H1 (cell line): ENCODE results near the gene COL11A2. TPM values are rescaled to one million over a fixed set of nuclear protein-coding genes. Genes with fewer than 3 reads are reported as not detected.
A peak's percentile ranks its signal among the peaks of the same experiment; 100 is the strongest.

Experiments
- CTCF ChIA-PET: fragments of 300-600 bp; sonication (Branson Sonifier 250); formaldehyde crosslinking; loops from one replicate; lab custom pipeline; 2021; ENCODE audit not compliant: partially characterized antibody; lab: Charles Lee
- POLR2A ChIA-PET: fragments of 300-600 bp; sonication (Branson Sonifier 250); formaldehyde crosslinking; loops from one replicate; lab custom pipeline; 2021; ENCODE audit warnings: inconsistent platforms; ENCODE audit not compliant: partially characterized antibody; lab: Charles Lee
- DNase-seq, 2 experiments: peaks; one replicate each; pipeline versions ENCODE4 v3.0.0 to v3.0.0-alpha.2; 2010 to 2022; ENCODE audit warnings: low spot score in 2 of 2, low read depth in 1 of 2, mixed read lengths in 1 of 2
- FAIRE-seq: peaks from 2 replicates; lab custom pipeline; 2011; peaks lifted over from hg19 to GRCh38; lab: Jason Lieb, UNC
- H2AFZ ChIP-seq: 2 replicates; pipeline ENCODE4 v1.8.1; 2012; ENCODE audit warnings: low read length, inconsistent platforms
- H2AK5ac ChIP-seq: 2 replicates; pipeline ENCODE4 v1.6.1; 2013; ENCODE audit warnings: low read depth, low read length
- H2BK120ac ChIP-seq: replicated peaks from 2 replicates; pipeline ENCODE3; 2013; ENCODE audit warnings: low read depth, low read length, inconsistent platforms
- H2BK12ac ChIP-seq: 2 replicates; pipeline ENCODE4 v1.6.1; 2013; ENCODE audit warnings: low read depth, low read length
- H2BK15ac ChIP-seq: 2 replicates; pipeline ENCODE4 v1.6.1; 2013; ENCODE audit warnings: low read length
- H2BK20ac ChIP-seq: 2 replicates; pipeline ENCODE4 v1.6.1; 2013; ENCODE audit warnings: low read length
- H2BK5ac ChIP-seq: 2 replicates; pipeline ENCODE4 v1.6.1; 2013; ENCODE audit warnings: low read depth, low read length
- H3K14ac ChIP-seq: 2 replicates; pipeline ENCODE4 v1.6.1; 2013; ENCODE audit warnings: inconsistent platforms; ENCODE audit not compliant: insufficient read length
- H3K18ac ChIP-seq: 2 replicates; pipeline ENCODE4 v1.6.1; 2013; ENCODE audit warnings: low read length; ENCODE audit errors: extremely low read depth
- H3K23ac ChIP-seq: 2 replicates; pipeline ENCODE4 v1.6.1; 2013; ENCODE audit warnings: inconsistent platforms; ENCODE audit not compliant: insufficient read length
- H3K23me2 ChIP-seq: 2 replicates; pipeline ENCODE4 v1.6.1; 2013; ENCODE audit warnings: low read depth, low read length
- H3K27ac ChIP-seq: 2 replicates; pipeline ENCODE4 v1.6.1; 2011; ENCODE audit warnings: low read depth, low read length, inconsistent platforms
- H3K27me3 ChIP-seq, 4 experiments: replicated peaks in 1 of 4; 1 replicate in 1 of 4; 2 replicates in 3 of 4; pipeline versions ENCODE4 v1.6.1 to v1.8.1; 2011 to 2013; ENCODE audit warnings: low read length in 3 of 4, mild to moderate bottlenecking in 3 of 4, inconsistent platforms in 2 of 4, mixed read lengths in 2 of 4, moderate library complexity in 1 of 4; ENCODE audit not compliant: control insufficient read depth in 3 of 4, insufficient read depth in 3 of 4; ENCODE audit errors: extremely low read depth in 1 of 4
- H3K36me3 ChIP-seq, 4 experiments: 2 replicates each; pipeline versions ENCODE4 v1.6.1 to v1.8.1; 2011 to 2013; ENCODE audit warnings: mild to moderate bottlenecking in 4 of 4, low read length in 3 of 4, moderate library complexity in 2 of 4, control low read depth in 1 of 4, inconsistent platforms in 1 of 4; ENCODE audit not compliant: insufficient read depth in 4 of 4, control insufficient read depth in 2 of 4
- H3K4ac ChIP-seq: replicated peaks from 2 replicates; pipeline ENCODE3; 2013; ENCODE audit warnings: low read length, low read depth, mixed read lengths, inconsistent platforms; ENCODE audit not compliant: insufficient read length
- H3K4me1 ChIP-seq, 4 experiments: replicated peaks in 1 of 4; 1 replicate in 1 of 4; 2 replicates in 3 of 4; pipeline versions ENCODE4 v1.6.1 to v1.8.1; 2011 to 2013; ENCODE audit warnings: low read length in 3 of 4, inconsistent platforms in 2 of 4, mixed read lengths in 1 of 4; ENCODE audit not compliant: insufficient read depth in 4 of 4, control insufficient read depth in 3 of 4
- H3K4me2 ChIP-seq, 2 experiments: 2 replicates each; pipeline versions ENCODE4 v1.6.1 to v1.8.1; 2011 to 2013; ENCODE audit warnings: low read depth in 2 of 2, low read length in 2 of 2, control low read depth in 1 of 2, inconsistent platforms in 1 of 2, mild to moderate bottlenecking in 1 of 2; ENCODE audit not compliant: insufficient read depth in 1 of 2
- H3K4me3 ChIP-seq, 4 experiments: fragments of 200-600, 300-600 bp in 1 of 4; sonication (generic), shearing (Covaris generic), sonication (Bioruptor Twin) in 1 of 4; 2 replicates each; pipeline versions ENCODE4 v1.5.1 to v1.8.1; 2011 to 2016; ENCODE audit warnings: low read length in 4 of 4, low read depth in 3 of 4, control low read depth in 2 of 4, inconsistent platforms in 2 of 4, mild to moderate bottlenecking in 2 of 4, mixed read lengths in 1 of 4, moderate library complexity in 1 of 4; ENCODE audit not compliant: insufficient read depth in 2 of 4; ENCODE audit errors: extremely low read depth in 1 of 4
- H3K56ac ChIP-seq: replicated peaks from 2 replicates; pipeline ENCODE3; 2013; ENCODE audit warnings: low read depth, mild to moderate bottlenecking, mixed read lengths, low read length, inconsistent platforms; ENCODE audit not compliant: insufficient read length
- H3K79me1 ChIP-seq: 2 replicates; pipeline ENCODE4 v1.6.1; 2013; ENCODE audit warnings: low read depth, low read length, control low read depth
- H3K79me2 ChIP-seq, 2 experiments: 2 replicates each; pipeline versions ENCODE4 v1.6.1 to v1.8.1; 2012 to 2013; ENCODE audit warnings: low read length in 2 of 2, mild to moderate bottlenecking in 2 of 2, inconsistent platforms in 1 of 2; ENCODE audit not compliant: insufficient read depth in 2 of 2, control insufficient read depth in 1 of 2
- H3K9ac ChIP-seq, 4 experiments: replicated peaks in 1 of 4; 1 replicate in 1 of 4; 2 replicates in 3 of 4; pipeline versions ENCODE4 v1.6.1 to v1.8.1; 2011 to 2013; ENCODE audit warnings: low read depth in 3 of 4, low read length in 3 of 4, control low read depth in 2 of 4, mild to moderate bottlenecking in 2 of 4, moderate library complexity in 2 of 4, inconsistent platforms in 1 of 4; ENCODE audit errors: extremely low read depth in 1 of 4
- H3K9me3 ChIP-seq, 2 experiments: 2 replicates each; pipeline versions ENCODE4 v1.6.1 to v1.8.1; 2012 to 2013; ENCODE audit warnings: mild to moderate bottlenecking in 2 of 2, moderate library complexity in 2 of 2, control low read depth in 1 of 2, inconsistent platforms in 1 of 2, low read depth in 1 of 2, low read length in 1 of 2, mixed read lengths in 1 of 2; ENCODE audit not compliant: insufficient read depth in 2 of 2
- H4K20me1 ChIP-seq, 2 experiments: replicated peaks in 1 of 2; 2 replicates each; pipeline versions ENCODE3 to v1.8.1; 2011 to 2013; ENCODE audit warnings: inconsistent platforms in 2 of 2, low read length in 2 of 2, mild to moderate bottlenecking in 1 of 2; ENCODE audit not compliant: insufficient read depth in 2 of 2, control insufficient read depth in 1 of 2
- H4K5ac ChIP-seq: 2 replicates; pipeline ENCODE4 v1.6.1; 2013; ENCODE audit warnings: low read length, low read depth, mixed read lengths, inconsistent platforms; ENCODE audit not compliant: insufficient read length
- H4K8ac ChIP-seq: 2 replicates; pipeline ENCODE4 v1.8.0; 2013; ENCODE audit warnings: mild to moderate bottlenecking, moderate library complexity, low read length, inconsistent platforms; ENCODE audit not compliant: insufficient read depth; ENCODE audit errors: extremely low read depth
- H4K91ac ChIP-seq: replicated peaks from 2 replicates; pipeline ENCODE3; 2013; ENCODE audit warnings: low read length, mixed read lengths, inconsistent platforms; ENCODE audit not compliant: insufficient read length
- CREB1 ChIP-seq: IDR thresholded peaks from 2 replicates; pipeline ENCODE4 v1.6.1; 2012; ENCODE audit warnings: inconsistent platforms
- ZNF274 ChIP-seq: IDR thresholded peaks from 2 replicates; pipeline ENCODE4 v1.7.0; 2012; ENCODE audit warnings: low read length, borderline replicate concordance; ENCODE audit errors: extremely low read depth
- whole genome bisulfite sequencing, 2 experiments: shearing (Covaris generic) in 1 of 2; methylation state at CpG; one replicate each; pipeline versions ENCODE4 v1.1.6 to v1.1.7; 2013 to 2015; ENCODE audit warnings: low lambda C conversion rate in 2 of 2, mixed read lengths in 2 of 2, inconsistent platforms in 1 of 2, low coverage in 1 of 2, missing lambda C conversion rate in 1 of 2; ENCODE audit not compliant: insufficient replicate concordance in 2 of 2, insufficient coverage in 1 of 2, insufficient read length in 1 of 2; ENCODE audit errors: extremely low coverage in 1 of 2, missing lambda C conversion rate in 1 of 2; 5-methylcytosine and 5-hydroxymethylcytosine counted together
- polyA plus RNA-seq, 7 experiments: library from polyadenylated mRNA; depleted of rRNA in 3 of 7; stranded (reverse) in 5 of 7; unstranded in 2 of 7; fragments of >200 nt in 5 of 7; fragments of 200-250 nt in 2 of 7; gene quantifications; 1 replicate in 5 of 7; 2 replicates in 1 of 7; 4 replicates in 1 of 7; pipeline versions ENCODE4 v1.2.1 to v1.2.3, GENCODE V29; 2011 to 2013; ENCODE audit warnings: missing spikeins in 2 of 7, mixed read lengths in 2 of 7
- total RNA-seq: library from RNA; stranded (reverse); fragmentation: NEBNext Ultra II Directional; extraction: Animal tissue kit (Norgen Biotek cat#: 25700); gene quantifications from 2 replicates; pipeline ENCODE4 v1.2.1, GENCODE V29; 2021

The COL11A2 gene
- total and polyA plus RNA-seq, 2 of the 8 experiments (the other 6 are each of a cell fraction or from before 2014, with no cell fraction given): 2.8 to 3.8 TPM

DNA sequence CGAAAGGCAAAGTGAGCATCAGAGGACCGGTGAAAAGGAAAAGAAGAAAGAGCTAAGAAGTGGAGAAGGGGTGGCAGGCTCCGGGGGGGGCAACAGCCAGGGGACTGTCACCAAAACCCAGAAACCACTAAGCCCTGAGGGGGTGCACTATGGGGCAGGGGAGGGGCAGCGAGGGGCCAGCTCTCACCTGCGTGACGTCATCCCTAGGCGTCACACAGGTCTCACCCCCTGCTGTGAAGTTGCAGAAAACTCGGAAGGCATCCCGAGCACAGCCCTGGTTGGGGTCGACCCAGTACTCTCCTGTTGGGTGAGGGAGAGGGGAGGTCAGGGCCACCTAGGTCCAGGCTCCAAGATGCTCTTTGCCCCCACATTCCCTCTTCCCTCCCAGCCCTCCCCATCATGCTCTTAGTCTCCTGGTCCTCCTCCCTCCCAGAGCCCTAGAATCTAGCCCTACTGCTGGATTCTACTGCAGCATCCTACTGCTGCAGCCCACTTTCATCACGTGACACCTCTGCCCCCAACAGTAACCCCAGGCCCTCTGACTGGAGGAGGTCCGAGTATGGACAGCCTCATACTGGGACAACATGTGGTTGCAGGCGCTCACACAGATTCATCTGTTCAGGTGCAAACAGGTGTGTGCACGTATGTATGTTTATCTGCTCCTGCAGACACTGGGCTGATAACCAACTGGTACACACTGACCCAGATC lies 27.4 kb downstream of the COL11A2 start:
- 88% methylated on average over 10 of the region's 14 CpGs; no CpG with 5 or more reads in 1 of the 2 experiments for WGBS, 2 experiments
- peaks cover 0 to 8% (median 2%) of the 10 kb centered on the region in 4 experiments; a peak in 4 of 7 replicates for H3K27me3 ChIP-seq
- peaks cover 0 to 6% (median 2%) of the 10 kb centered on the region in 4 experiments; a peak in 6 of 7 replicates for H3K4me1 ChIP-seq
- no peak overlapping the region for H3K4ac ChIP-seq
- H2BK5ac ChIP-seq: no peak overlapping the region
- H3K56ac ChIP-seq: no peak overlapping the region
- no peaks in the 10 kb centered on the region for H4K20me1 ChIP-seq
- H2BK12ac ChIP-seq: peak overlapping the region; percentile 39; the same call in 1 of the 2 replicates
- H4K8ac ChIP-seq: peak overlapping the region; percentile 43; the same call in 1 of the 2 replicates
- no peak overlapping the region for H2BK15ac ChIP-seq
- no peak overlapping the region for H3K14ac ChIP-seq
- CTCF ChIA-PET: interaction anchor here (1.0 to 9.5 kb wide), 12 partner anchors 9 to 180 kb away, joined by 3 to 74 read pairs (median 6); no protein-coding TSS in a partner anchor
- no peak overlapping the region for H3K18ac ChIP-seq
- H3K9me3 ChIP-seq: no peaks in the 10 kb centered on the region
- no peak overlapping the region for H4K5ac ChIP-seq
- POLR2A ChIA-PET: interaction anchor here (1.2 to 4.0 kb wide), 6 partner anchors 15 to 192 kb away, joined by 3 to 22 read pairs (median 4); partner anchors contain the start of gene COL11A2
- H3K23ac ChIP-seq: no peak overlapping the region
- H3K79me1 ChIP-seq: no peaks in the 10 kb centered on the region
- H3K36me3 ChIP-seq: no peaks in the 10 kb centered on the region
- no peak overlapping the region; a peak in 1 of 7 replicates for H3K9ac ChIP-seq
- no peak overlapping the region for H2BK20ac ChIP-seq
- no peak overlapping the region for H3K4me3 ChIP-seq
- H2BK120ac ChIP-seq: no peak overlapping the region
- H3K27ac ChIP-seq: no peak overlapping the region
- H3K23me2 ChIP-seq: peaks cover 7% of the 10 kb centered on the region; the same call in 1 of the 2 replicates
- no peak overlapping the region for H3K4me2 ChIP-seq
- no peak overlapping the region for H2AK5ac ChIP-seq
- H3K79me2 ChIP-seq: no peaks in the 10 kb centered on the region
- no peak for FAIRE-seq
- DNase-seq: no peak
- no peak overlapping the region for H4K91ac ChIP-seq
- H2AFZ ChIP-seq: no peak overlapping the region
- TF ChIP-seq CREB1 (peak; percentile 83), ZNF274 (no peak)
